Measurements from ENCODE around the gene NKAPL. TPM values are rescaled to one million over a fixed set of nuclear protein-coding genes. Genes with fewer than 3 reads are reported as not detected.

The NKAPL gene
- polyA plus RNA-seq, 1 experiment, result 0.52 TPM

DNA sequence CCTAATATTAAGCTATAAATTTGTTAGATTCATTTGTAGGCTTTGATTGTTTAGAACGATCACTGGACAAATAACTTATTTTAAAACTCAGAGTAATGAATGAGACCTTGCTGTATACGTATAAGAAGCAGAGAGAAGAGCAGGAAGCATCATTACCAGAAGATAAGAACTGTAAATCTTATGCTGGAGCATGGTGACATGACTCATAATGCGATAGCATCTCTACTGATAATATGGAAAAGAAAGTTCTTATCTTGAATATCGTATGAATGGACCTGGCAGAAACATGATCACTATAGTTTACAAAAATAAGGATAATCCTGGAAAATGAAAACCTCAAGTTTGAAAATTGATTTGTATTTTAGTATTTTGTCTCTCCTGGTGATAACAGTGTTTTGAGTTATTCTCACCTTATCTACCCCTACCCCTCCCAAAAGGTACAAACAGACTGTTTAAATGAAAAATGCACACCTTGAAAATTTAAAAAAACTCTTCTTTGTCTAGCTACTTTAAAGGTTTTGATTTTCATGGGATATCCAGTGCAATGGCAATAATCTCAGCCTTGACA lies 5.8 kb downstream of the NKAPL start:
- POLR2A ChIA-PET, result no interaction called here
- Histone ChIP-seq H3K27me3 (ENCODE audit: control insufficient read depth, insufficient read depth, low read length) (no peaks in the 10 kb centered on the region), H3K9me3 (ENCODE audit: control insufficient read depth, insufficient read depth, low read length) (no peaks in the 10 kb centered on the region; the same call in 1 of the 2 replicates), H3K27ac (ENCODE audit: low read depth, low read length) (no peak overlapping the region), H3K4me3 (ENCODE audit: low read depth, low read length) (no peak overlapping the region)
- CTCF ChIA-PET, result interaction anchor here (1.2 to 2.1 kb wide), 2 partner anchors 13 to 91 kb away, joined by 3 to 6 read pairs; partner anchors contain the start of gene ZKSCAN4
- TF ChIP-seq CTCF (IDR thresholded peaks at IDR 0.05; ENCODE audit: low read depth, low read length), result no peak
- DNase-seq (ENCODE audit: low read depth, low spot score), result no peak

DNA sequence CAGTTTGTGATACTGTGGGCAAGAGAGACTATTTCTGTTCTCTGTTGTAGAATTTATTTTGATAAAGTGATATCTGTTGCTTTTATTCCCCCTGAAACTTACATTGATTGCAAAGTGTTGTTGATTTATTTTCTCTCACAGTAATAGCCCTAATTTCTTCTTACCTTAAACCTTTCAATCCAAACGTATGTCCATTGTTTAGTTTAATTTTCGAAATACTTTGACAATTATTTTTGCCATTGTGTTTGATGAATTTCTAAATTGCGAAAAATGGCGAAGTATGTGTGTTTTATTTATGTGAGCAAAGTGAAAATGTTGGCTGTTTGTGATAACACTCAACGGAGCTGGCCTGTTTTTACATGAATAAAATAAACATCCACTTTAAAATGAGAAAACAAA lies 7.5 kb downstream of the NKAPL start:
- H3K27ac ChIP-seq (ENCODE audit: low read depth, low read length), result no peak overlapping the region
- no peak for TF ChIP-seq CTCF (IDR thresholded peaks at IDR 0.05; ENCODE audit: low read depth, low read length)
- no peaks in the 10 kb centered on the region for H3K27me3 ChIP-seq (ENCODE audit: control insufficient read depth, insufficient read depth, low read length)
- POLR2A ChIA-PET, result interaction anchor here (0.8 to 1.6 kb wide), 6 partner anchors 15 to 1119 kb away, joined by 3 to 14 read pairs (median 4); partner anchors contain the start of genes PGBD1, ZKSCAN3, ZKSCAN4 and ZKSCAN8
- CTCF ChIA-PET, result interaction anchor here (0.7 to 4.3 kb wide), 4 partner anchors 15 to 528 kb away, joined by 3 to 28 read pairs (median 4); partner anchors contain the start of gene PGBD1
- peak overlapping the region; percentile 75 for H3K4me3 ChIP-seq (ENCODE audit: low read depth, low read length)
- no peaks in the 10 kb centered on the region for H3K9me3 ChIP-seq (ENCODE audit: control insufficient read depth, insufficient read depth, low read length)
- no peak for DNase-seq (ENCODE audit: low read depth, low spot score)

DNA sequence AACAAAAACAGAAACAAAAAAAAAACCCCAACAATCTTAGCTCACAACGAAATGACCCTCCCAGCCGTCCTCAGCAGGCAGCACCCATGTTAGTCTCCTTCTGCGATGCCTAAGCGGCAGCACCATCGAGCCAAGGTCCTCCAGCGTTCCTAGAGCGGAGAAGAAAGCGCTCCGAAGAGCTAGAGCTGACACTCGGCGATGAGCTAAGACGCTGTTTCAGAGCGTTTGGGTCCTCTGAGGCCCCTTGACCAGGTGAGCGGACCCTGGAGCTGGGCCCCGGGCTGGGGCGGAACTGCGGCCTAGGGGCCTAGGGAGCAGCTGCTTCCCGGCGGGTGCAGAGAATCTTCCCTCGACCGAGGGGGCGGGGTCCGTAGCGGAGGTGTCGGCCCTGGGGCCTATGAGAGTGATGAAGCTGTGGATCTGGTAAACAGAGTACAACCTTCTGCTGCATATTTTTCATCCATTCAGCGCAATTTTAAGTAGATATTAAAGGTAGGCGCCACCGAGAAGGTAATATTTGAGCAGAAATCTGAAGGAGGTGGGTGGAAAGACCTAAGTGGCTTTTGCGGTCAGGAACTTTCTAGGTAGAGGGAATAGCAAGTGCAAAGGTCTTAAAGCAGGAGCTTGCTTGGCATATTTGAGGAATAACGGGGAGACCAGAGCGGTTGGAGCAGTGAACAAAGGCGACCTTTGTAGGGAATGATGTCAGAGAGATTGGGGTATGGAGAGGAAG lies 8.0 kb downstream of the NKAPL start, which contains the start of gene ZSCAN26:
Gene ZSCAN26 (plus strand): TSS at position 182 of the 733 bp plus-strand sequence. CDS start 4,777 bp downstream, outside the sequence.
- Histone ChIP-seq H3K9me3 (ENCODE audit: control insufficient read depth, insufficient read depth, low read length) (no peaks in the 10 kb centered on the region), H3K27ac (ENCODE audit: low read depth, low read length) (peak within 1 kb of the TSS; percentile 88), H3K4me3 (ENCODE audit: low read depth, low read length) (peak within 1 kb of the TSS; percentile 75), H3K27me3 (ENCODE audit: control insufficient read depth, insufficient read depth, low read length) (no peaks in the 10 kb centered on the region)
- DNase-seq (ENCODE audit: low read depth, low spot score), result peak; percentile 82
- no peak for TF ChIP-seq CTCF (IDR thresholded peaks at IDR 0.05; ENCODE audit: low read depth, low read length)
- ChIA-PET POLR2A (interaction anchor here (0.6 to 1.6 kb wide), 8 partner anchors 14 to 1120 kb away, joined by 3 to 14 read pairs (median 3); partner anchors contain the start of genes PGBD1, ZKSCAN3, ZKSCAN4 and ZKSCAN8), CTCF (interaction anchor here (0.7 to 4.3 kb wide), 4 partner anchors 14 to 527 kb away, joined by 3 to 28 read pairs (median 4); partner anchors contain the start of gene PGBD1)

- no peak for DNase-seq (ENCODE audit: low read depth, low spot score)
- no peak for TF ChIP-seq CTCF (IDR thresholded peaks at IDR 0.05; ENCODE audit: low read depth, low read length)
- POLR2A ChIA-PET, result interaction anchor here (0.6 to 2.3 kb wide), 6 partner anchors 14 to 1719 kb away, joined by 3 to 14 read pairs (median 6); partner anchors contain the start of genes PGBD1, ZKSCAN3, ZKSCAN4 and ZKSCAN8
- Histone ChIP-seq H3K27ac (ENCODE audit: low read depth, low read length) (peak overlapping the region; percentile 88), H3K27me3 (ENCODE audit: control insufficient read depth, insufficient read depth, low read length) (no peaks in the 10 kb centered on the region), H3K9me3 (ENCODE audit: control insufficient read depth, insufficient read depth, low read length) (no peaks in the 10 kb centered on the region), H3K4me3 (ENCODE audit: low read depth, low read length) (peak overlapping the region; percentile 75)
- CTCF ChIA-PET, result interaction anchor here (1.4 to 4.3 kb wide), 2 partner anchors 88 to 116 kb away, joined by 4 to 28 read pairs; no protein-coding TSS in a partner anchor
Observed at GRCh38 chr6:28267695-28268059, 8.6 kb downstream of the NKAPL start.
